Loucy (cell line): ENCODE results near the gene DIP2A.

Source experiments
- CTCF ChIP-seq: fragments of 200-600 bp; sonication (generic); conservative IDR thresholded peaks from 2 replicates; pipeline ENCODE4 v1.5.1; 2014; ENCODE audit warnings: mild to moderate bottlenecking, antibody characterized with exemption, low read length
- EZH2phosphoT487 ChIP-seq: fragments of 200-600 bp; IDR thresholded peaks from 2 replicates; pipeline ENCODE4 v1.6.1; 2018; ENCODE audit warnings: antibody characterized with exemption, mild to moderate bottlenecking, moderate library complexity, borderline replicate concordance

- TF ChIP-seq CTCF (no peak), EZH2phosphoT487 (no peak)
These were observed 157.4 kb downstream of the DIP2A start for GRCh38 chr21:46616050-46616449.
